GM18519 (cell line): Measurements from ENCODE around the gene CELF6.
"Not testable (repeated sequence)": the region's sequence is repeated elsewhere in the genome, so short reads cannot be mapped to it uniquely, and the experiment has no call there.

Experiments
- ATAC-seq: cut with Tn5 transposase; IDR thresholded peaks from one replicate; pipeline ENCODE4 v1.9.1; 2021; ENCODE audit warnings: mild to moderate bottlenecking, moderate library complexity; ENCODE audit not compliant: unreplicated experiment, low FRiP score

CELF6 gene

GRCh38 chr15:72318408-72318942 is 1.5 kb downstream of the CELF6 start:
- no peak for ATAC-seq

DNA sequence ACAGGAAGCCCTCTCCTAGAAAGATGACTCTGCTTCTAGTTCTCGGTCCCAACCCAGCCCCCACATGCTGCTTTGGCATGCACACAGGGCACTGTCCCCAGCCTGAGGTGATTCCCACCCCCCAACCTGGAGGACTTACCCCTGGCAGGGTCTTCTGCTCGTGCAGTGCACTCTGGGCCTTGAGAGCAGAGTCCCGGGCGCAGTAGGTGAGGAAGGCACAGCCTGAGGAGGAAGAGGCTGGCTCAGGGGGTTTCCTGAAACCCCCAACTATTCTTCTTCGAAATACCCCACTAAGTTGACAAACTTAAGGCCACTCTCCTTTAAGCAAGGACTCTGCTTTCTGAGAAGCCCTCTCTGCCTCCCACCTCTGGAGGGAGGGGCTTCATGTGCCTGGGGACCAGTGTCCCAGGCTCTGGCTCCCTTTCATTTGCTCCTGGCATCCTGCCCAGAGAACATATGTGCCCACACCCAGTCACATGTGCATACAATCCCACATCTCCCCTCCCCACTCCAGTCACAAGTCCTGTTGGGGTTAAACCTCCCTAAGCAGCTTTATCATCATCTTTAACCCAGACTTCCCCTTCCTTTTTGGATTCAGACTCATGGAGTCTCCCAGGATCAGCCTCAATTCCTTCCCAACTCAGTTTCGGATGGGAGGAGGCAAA is 4.1 kb downstream of the CELF6 start:
- no peak for ATAC-seq

GRCh38 chr15:72313881-72314280 is 6.1 kb downstream of the CELF6 start:
- no peak for ATAC-seq

- no peak for ATAC-seq
Measured at GRCh38 chr15:72313448-72313840, 6.5 kb downstream of the CELF6 start.

GRCh38 chr15:72312605-72313447 is 7.1 kb downstream of the CELF6 start:
- ATAC-seq = no peak

DNA sequence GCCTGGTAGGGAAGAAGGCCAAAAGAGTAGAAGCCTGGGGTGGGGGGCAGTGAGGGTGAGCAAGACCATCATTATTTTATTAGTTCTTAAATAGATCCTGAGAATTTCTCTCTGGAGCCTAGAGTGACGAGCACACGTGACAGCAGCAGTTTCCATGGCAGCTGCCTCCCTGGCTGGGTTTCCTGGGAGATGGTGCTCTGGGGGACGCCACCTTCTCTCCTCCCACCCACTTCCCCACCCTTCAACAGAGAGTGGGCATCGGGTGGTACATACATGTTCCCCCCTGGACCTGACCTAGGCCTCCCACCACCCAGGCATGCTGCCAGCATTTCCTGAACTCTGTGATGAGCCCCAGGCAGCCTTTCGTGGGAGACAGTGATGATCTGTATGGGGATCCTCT is 12.9 kb downstream of the CELF6 start:
- ATAC-seq = no peak

GRCh38 chr15:72306211-72306785 is 13.7 kb downstream of the CELF6 start:
- ATAC-seq = no peak

DNA sequence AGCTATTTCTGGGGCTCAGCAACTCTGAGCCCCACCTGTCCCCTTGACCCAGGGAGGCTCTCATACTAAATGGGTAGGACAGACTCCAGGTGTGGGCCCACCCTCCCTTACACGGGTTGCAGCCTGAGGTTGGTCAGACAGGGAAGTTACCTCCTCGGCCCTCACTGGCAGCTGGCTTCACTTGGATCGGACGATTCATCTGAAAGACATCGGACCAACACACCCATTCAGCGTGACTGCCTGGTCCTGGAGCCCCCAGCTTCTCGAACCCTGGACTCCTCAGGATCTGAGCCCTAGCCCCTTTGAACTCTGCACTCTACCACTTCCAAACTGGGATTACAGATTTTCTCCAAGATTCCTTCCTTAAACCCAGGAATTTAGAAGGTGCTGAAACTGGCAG is 15.4 kb downstream of the CELF6 start:
- no peak for ATAC-seq

- ATAC-seq = no peak
Measured at GRCh38 chr15:72302955-72303354, 17.0 kb downstream of the CELF6 start.

DNA sequence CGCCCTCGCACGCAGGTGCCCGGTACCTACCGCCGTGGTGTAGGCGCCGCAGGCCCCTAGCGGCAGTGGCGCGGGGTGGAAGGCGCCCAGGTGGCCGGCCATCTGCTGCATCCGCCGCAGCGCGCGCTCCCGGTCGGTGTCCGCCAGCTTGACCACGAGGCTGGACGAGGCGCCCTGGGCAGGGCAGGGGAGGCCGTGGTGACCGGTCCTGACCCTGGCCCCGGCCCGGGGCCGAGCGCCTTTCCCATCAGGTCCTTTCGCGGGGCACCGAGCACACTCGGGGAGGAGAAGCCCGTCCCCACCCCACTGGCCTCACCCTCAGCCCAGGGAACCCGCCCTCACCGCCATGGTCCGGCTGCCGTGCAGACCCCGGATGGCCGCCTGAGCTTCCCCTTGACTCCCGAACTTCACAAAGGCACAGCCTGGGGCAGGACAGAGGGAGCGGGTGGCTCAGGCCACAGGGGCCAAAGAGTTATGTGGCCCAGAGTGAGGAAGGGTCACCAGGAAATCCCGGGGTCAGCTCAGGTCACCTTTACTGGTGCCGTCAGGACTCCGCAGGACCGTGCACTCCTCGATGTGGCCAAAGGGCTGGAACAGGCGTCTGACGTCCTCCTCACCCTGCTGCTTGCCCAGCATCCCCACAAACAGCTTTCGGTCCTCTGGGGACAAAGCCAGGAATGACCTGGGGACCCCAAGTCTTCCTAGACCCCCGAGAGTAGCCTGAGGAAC is 30.2 kb downstream of the CELF6 start:
- ATAC-seq = no peak

DNA sequence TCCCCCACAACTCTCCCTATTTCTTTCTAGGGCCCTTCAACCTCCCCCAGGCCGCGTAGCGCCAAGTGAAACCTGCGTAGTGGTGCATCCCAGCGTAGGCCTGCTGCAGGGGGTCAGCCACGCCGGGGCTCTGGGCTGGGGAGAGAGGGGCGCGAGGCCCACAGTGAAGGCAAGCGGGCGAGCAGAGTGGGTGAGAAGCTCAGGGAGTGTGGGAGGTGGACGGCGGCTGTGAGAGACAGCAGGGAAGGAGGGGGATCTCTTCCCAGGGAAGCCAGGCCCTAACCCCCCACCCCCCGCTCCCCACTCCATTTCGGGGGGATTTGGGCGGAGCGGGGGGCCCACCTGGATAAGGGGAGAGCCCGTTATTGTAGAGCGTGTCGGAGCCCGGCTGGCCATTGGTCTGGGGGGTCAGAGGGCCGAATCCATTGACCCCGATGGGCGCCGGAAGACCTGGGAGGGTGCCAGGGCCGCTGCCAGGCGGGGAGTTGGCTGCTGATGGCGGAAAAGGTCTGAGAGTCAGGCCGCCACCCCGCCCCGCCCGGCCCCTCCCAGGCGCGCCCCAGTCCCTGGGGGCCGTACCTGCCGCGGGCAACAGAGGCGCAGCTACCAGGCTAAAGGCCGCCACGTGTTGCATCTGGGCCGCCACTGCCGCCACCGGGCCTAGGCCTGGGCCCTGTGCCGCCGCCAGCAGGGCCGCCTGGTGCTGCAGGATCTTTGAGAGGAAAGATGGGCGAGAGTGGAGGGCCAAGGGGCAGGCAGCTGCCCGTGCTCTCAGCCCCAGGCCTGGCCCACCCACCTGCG is 31.0 kb downstream of the CELF6 start:
- ATAC-seq = no peak

DNA sequence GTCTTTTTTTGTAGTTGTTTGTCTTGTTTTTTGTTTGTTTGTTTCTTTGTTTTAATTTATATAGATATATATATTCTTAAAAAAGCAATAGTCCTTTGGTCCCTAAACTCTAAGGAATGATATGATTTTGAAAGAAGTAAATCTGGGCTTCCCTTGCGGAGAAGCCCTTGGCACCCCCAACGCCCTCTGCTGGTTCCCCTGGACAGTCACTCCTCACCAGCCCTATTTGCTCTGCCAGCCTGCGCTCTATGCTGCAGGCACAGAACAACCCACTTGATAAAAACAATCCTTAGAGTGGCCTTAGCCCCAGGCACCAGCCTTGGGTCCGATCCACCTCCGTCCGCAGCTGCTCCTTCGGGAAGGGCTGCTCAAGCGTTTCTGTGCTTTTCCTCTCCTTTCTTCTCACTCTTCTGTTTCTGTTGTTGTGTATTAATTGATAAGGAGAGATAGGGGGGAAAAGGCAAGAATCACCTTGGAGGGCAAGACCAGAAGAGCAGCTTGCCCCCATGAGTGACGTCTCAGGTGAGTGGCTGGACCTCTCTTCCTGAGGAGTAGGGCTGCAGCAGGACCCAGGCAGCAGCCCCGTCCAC is 33.9 kb downstream of the CELF6 start:
- no peak for ATAC-seq

DNA sequence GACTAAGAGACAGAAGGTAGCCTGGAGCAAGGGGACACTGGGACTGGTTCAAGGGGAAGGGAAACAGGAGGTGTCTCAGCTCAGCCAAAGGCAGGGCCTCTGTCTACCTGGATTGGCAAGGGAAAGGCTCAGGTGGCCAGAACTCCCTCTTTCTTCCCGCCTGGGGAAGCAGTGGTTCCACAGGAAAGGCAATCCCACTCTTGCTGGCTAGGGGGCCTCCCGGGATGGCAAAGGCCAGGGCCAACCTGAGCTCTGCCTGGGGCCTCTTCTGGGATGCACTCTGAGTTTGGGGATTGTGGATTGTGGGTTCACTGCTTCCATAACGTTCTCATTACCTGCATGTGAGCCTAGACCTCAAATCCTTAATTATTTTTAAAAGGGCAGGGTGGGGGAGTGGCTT is 34.6 kb downstream of the CELF6 start:
- ATAC-seq = no peak

GRCh38 chr15:72284781-72285180 is 35.2 kb downstream of the CELF6 start:
- no peak for ATAC-seq

DNA sequence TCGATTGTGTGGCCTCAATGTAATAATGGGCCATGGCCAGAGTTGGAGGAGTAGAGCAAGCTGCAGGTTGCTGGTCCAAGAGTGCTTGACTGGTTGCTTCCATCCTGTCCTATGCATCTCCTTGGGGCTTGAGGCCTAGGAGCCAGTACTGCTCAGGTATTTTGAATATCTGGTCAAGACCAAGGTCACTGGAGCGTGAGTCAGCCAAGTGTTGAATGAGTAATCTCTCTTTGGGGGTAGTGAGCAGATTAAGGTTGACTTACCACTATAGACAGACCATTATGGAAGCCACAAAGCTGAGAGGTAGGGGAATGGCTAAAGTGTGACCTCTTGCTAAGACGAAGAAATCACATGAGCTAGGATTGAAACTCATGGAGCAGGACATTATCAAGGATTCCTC is 38.2 kb downstream of the CELF6 start:
- ATAC-seq = no peak

DNA sequence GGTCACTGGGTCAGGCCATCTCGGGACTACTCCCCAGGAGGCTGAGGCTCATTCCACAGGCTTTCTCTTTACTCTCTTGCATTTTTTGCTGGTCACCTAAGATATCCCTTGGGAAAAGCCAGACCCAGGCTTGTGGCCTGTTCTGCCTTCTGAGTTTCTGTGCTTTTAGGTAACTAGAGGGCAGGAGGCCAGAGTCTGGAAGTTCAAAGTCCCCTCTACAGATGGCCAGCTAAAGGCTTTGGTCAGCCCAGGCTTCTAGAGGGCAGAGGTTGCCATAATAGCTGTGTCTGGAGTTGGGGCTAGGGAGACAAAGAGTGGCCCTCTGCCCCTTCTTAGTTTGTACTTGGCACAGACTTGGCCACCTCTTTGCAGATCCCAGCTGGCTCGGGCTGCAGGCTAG is 39.2 kb downstream of the CELF6 start:
- ATAC-seq = no peak

- no peak for ATAC-seq
Measured at GRCh38 chr15:72278737-72279136, 41.2 kb downstream of the CELF6 start.

- ATAC-seq = no peak
Measured at GRCh38 chr15:72276326-72276700, 43.6 kb downstream of the CELF6 start.

- not testable (repeated sequence) for ATAC-seq
Measured at GRCh38 chr15:72275635-72276325, 44.2 kb downstream of the CELF6 start.
